T47D (cell line): ENCODE data around the gene TBXAS1.

Source experiments
- DNase-seq, 2 experiments: peaks; one replicate each; pipeline versions ENCODE4 v3.0.0 to v3.0.0-alpha.2; 2011 to 2012; ENCODE audit warnings: low read depth in 1 of 2, low spot score in 1 of 2
- JUND ChIP-seq: IDR thresholded peaks from 2 replicates; pipeline ENCODE4 v1.6.1; 2012; ENCODE audit warnings: low read depth
- in situ Hi-C: cut with HindIII; loops from 2 replicates; pipeline ENCODE4 v1.10.0; 2016; ENCODE audit warnings: low sequenced_read_pairs, low pct_unique_long_range_greater_than_20kb

TBXAS1 gene

DNA sequence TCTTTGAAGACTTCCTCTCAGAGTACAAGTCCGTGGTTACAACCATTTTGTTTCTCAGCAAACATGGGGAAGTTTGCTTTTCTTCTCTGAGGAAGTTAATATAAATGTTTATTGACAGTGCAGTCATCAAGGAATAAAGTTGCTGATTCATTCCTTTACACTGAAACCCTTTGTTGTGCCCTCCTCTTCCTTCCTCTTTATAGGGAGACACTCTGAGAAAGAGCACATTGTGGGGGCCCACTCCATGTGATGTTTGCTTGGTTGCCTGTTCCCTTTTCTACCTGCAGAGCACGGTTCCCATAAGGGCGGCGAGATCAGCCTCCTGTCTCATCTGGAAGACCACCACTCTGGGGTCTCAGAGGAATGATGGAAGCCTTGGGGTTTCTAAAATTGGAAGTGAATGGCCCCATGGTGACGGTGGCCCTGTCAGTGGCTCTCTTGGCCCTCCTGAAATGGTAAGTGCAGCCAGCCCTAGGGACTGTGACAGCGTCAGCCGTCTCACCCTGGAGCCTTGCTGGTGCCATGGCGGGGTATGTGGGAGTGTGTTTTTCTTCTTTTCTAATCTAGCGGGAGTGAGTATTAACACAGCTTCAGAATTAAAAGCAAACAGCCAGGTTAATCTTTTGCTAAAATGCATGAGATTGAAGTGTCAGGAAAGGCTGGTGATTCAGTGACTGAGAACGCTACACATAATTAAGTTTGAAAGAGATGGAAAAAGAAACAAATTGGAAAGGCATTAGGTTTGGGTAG lies at the start of gene TBXAS1:
Gene TBXAS1, plus strand, starts transcription at position 240 of the 750 bp plus-strand sequence. Its CDS starts 127 bp downstream, at position 367.
- TF ChIP-seq JUND, result no peak
- DNase-seq, result no peak

DNA sequence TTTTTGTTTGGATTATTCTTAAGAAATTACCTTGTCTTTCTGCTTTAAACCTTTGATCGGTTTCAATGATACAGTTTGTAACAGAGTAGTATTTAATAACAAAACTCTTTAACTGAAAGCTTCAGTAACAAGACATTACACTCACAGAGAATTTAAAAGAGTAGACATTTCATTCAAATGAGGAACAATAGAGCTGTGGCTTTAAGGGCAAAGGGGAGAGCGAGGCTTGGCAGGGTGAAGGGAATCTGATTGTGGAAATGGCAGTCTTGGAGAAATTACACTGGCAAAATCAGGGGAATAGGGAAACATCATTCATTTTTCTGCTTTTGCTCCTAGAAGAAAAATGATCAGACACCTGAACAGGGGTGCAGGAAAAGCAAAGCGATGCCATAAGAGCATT lies 46.1 kb upstream of the TBXAS1 start:
- no peak for DNase-seq
- TF ChIP-seq JUND, result no peak
- in situ Hi-C loops, result no loop called here

More for the DNA sequence above, at the start of gene TBXAS1:
- in situ Hi-C loops, result no loop called here

DNA sequence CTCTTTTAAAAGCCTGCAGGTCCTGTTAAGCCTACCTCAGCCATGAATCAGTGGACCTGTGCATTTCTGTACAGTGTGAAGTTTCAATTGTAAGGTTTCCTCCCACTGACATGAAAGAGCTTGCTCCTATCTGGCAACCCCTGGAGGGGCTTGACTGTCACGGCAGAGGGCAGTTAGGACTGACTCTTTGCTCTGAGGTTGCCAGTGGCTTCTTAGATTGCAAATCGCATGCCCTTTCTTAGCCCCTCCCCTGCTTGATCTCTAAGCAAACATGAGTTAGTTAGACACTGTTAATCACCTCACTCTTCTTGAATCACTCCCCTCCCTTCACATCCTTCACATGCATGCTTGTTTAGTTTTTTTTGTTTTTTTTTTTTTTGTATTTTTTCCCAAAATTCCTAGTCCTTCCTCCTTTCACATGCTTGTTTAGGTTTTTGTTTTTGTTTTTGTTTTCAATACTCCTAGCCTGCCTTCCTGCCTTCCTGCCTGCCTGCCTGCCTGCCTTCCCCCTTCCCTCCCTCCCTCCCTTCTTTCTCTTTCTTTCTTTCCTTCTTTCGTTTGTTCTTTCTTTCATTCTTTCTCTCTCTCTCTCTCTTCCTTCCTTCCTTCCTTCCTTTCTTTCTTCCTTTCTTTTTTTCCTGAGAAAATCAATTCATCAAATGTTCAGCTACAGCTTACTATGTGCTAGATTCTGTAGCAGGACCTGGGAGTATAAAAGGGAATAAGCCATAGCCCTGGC lies 45.2 kb upstream of the TBXAS1 start:
- in situ Hi-C loops, result no loop called here
- TF ChIP-seq JUND, result no peak
- DNase-seq, result no peak

DNA sequence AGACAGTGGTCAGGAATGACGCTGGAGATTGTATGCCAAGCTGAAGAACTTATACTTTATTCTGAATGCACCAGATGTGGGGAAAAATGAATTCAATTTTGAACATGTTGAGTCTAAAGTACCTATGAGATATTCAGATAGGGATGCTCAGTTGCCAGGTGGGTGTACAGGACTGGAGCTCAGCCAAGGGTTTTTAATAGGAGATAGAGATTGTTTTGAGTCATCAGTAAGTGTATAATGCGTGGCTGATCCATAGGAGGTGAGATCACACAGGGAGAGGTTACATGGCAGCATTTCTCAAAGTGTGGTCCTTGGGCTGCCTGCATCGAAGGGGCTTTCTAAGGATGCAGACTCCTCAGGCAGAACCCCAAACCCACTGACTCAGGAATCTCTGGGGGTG lies 44.4 kb upstream of the TBXAS1 start:
- DNase-seq, result no peak
- in situ Hi-C loops, result no loop called here
- no peak for TF ChIP-seq JUND

DNA sequence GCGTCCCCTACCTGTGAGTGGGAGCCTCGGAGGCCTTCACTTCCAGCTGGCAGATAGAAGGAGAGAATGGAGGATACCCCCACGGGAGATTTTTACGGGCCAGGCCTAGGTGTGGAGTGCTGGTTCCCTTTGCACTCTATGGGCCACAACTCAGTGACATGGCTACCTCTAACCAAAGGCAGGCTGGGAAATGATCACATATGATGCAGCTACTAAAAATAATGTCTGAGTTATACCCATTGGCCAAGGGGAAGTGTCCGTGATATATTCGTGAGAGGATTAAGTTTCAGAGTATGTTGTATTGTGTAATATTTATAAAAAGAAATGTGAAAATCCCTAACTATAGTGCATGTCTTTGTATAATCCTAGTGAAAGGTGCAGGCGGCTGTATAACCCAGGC lies 37.7 kb upstream of the TBXAS1 start:
- TF ChIP-seq JUND, result no peak
- in situ Hi-C loops, result no loop called here
- DNase-seq, result no peak

DNA sequence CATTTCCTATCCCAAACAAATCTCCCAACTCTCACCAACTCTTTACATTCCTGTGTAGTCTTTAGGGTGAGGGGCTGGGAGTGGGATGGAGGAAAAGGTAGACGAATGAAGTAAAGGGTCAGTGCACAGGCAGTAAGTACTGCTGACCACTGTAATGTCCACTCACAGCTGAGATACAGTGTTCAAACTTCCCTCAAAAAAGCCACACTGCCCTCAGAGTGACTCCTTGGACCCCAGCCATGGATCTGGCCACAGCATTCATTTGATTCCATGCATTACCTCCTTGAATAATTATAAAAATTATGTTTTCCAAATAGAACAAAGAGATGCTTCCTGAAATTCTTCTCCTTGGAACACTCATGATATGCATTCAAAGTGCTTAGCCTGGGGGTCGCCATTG lies 31.5 kb upstream of the TBXAS1 start:
- in situ Hi-C loops, result no loop called here
- no peak for DNase-seq
- no peak for TF ChIP-seq JUND

DNA sequence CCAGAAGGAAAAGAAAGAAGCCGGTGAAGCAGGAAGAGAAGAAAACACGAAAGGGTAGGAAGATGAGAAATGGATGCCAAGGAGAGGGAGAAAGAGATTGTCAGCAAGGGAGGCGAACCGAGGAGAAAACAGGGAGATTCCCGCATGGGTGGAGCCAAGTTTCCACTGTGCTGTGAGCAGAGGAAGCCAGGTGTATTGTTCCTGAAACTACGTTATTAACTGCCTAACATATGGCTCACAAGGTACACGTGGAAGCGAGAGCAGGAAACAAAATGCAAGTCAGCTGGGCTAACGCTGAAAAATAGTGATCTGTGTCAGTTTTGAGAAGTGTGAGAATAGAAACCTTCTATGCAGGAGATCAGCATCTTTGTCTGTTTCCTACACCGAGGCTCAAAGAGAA lies 30.8 kb upstream of the TBXAS1 start:
- DNase-seq, result no peak
- TF ChIP-seq JUND, result no peak
- in situ Hi-C loops, result no loop called here

DNA sequence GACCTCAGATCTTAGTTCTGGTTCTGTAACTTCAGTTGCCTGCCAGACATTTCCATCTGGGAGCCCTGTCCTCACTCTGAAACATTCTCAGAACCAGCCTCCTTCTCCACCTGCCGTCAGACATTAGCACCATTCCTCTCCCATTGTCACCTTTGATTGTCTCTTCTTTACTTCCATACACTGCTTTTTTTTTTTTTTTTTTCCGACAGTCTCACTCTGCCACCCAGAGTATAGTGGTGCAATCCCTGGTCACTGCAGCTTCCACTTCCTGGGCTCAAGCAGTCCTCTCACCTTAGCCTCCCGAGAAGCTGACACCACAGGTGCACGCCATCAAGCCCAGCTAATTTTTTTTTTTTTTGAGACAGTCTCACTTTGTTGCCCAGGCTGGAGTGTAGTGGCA lies 30.2 kb upstream of the TBXAS1 start:
- DNase-seq, result peak in 1 of 2 experiments; percentile 22
- in situ Hi-C loops, result no loop called here
- no peak for TF ChIP-seq JUND

DNA sequence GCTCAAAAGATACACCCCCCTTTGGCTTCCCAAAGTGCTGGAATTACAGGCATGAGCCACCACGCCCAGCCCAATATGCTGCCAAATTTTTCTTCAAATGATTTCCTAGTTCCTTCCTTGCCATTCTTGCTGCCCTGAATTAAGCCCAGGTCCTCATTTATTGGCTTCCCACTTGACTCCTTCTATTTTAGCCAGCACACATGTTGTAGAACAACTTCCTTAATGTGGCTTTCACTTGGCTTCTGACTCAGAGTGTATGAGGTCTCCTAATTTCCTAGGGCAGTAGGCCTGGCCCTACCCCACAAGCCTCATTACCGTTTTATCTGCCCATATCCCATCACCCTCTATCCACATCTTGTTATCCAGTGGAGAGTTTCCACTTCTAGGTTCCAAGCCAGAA lies 29.5 kb upstream of the TBXAS1 start:
- no peak for DNase-seq
- in situ Hi-C loops, result no loop called here
- no peak for TF ChIP-seq JUND

DNA sequence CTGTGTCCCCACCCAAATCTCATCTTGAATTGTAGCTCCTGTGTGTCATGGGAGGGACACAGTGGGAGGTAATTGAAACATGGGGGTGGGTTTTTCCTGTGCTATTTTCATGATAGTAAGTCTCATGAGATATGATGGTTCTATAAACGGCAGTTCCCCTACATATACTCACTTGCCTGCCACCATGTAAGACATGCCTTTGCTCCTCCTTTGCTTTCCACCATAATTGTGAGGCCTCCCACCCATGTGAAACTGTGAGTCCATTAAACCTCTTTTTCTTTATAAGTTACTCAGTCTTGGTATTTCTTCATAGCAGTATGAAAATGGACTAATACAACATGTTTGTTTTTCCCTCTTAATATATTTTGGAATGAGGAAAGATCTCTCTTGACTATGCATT lies 24.5 kb upstream of the TBXAS1 start:
- in situ Hi-C loops, result no loop called here
- DNase-seq, result no peak
- no peak for TF ChIP-seq JUND

DNA sequence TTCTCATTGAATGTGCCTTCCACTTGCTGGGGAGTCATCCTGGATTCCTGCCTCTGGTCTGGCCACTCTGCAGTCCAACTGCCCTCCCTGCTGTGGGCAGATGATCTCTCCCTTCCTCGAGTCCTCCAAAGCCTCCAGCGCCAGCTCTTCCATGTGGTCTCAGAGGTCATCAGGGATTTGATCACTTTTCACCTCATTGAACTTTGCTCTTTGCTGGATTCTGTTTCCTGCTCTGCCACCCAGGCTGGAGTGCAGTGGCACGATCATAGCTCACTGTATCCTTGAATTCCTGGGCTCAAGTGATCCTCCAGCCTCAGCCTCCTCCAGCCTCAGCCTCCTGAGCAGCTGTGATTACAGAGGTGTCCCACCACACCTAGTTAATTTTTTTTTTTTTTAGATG lies 22.1 kb upstream of the TBXAS1 start:
- TF ChIP-seq JUND, result no peak
- in situ Hi-C loops, result no loop called here
- DNase-seq, result no peak

DNA sequence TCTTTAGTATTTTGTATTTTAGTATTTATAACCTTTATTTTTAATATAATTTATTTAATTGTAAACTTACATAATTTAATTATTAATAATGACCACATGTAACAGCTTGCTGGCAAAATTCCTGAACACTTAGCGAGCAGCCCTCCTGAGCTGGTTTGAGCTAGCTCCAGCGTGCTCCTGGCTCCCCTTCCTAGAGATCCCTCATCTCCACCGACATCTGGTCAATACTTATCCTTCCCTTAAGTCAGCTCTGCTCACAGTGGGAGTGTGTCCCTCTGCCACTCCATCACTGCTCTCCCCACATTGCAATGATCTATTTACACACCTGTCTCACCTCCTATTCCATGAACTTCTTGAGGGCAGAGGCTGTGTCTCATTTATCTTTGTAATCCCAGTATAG lies 20.6 kb upstream of the TBXAS1 start:
- no peak for DNase-seq
- in situ Hi-C loops, result no loop called here
- TF ChIP-seq JUND, result no peak

DNA sequence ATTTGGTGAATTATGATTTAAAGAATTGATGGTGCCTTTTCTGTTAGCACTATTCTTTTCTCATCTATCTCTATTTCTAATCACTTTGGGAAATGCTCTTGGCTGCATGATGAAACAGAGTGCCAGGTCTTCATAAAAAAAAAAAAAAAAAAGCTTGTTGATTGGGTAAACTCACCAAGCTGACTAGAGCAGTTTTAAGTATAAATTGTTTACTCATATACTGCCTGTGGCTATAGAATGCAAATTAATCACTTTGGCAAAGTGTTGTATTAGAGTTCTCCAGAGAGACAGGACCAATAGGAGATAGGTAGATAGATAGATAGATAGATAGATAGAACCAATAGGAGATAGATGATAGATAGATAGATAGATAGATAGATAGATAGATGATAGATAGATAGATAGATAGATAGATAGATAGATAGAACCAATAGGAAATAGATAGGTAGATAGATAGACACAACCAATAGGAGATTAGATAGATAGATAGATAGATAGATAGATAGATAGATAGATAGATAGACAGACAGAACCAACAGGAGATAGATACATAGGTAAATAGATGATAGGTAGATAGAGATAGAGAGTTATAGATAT lies 20.1 kb upstream of the TBXAS1 start:
- in situ Hi-C loops, result no loop called here
- no peak for DNase-seq
- no peak for TF ChIP-seq JUND
